ENCODE measurements around the gene ZNF184. TPM values are rescaled to one million over a fixed set of nuclear protein-coding genes. Genes with fewer than 3 reads are reported as not detected.

ZNF184 gene
- total RNA-seq (1 to 10 TPM; 4.3 to 8.6 (median 7.3) TPM), polyA plus RNA-seq (1 to 10 TPM; 2.1 to 3.1 (median 3.0) TPM)

DNA sequence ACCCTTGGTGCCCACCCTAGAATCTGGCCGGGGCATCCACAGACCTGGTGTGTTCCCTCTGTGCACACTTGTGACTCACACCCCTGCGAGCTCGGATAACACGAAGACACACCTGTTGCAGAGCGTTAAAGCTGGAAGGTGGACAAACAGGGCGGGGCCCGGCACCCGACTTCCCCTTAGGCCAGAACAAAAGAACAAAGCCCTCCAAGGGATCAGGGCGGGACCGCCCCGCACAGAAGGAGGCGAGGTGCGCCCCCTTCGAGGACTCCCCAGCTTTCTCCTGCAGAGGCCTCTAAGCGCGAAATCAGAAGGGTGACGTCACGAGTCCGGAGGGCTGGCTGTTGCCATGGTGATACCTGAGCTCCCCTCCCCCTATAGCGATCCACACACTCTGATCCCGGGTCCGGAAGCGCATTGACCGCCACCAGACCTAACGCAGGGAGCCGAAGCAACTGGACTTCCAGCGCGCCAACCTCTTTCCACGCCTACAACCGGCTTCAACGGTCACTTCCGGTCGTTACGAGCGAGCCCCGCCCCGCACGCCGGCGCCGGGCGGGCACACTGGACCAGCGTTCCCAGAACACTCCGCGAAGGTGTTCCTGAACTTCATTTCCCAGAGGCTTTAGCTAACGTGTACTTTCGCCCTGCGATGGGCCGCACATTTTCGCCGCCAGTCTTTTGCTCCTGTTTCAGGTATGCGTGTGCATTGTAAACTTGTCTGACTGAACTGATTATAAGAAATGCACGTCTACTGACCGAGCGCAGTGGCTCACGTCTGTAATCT lies at the start of gene ZNF184:
ZNF184 (minus strand) TSS at position 489 of the 784 bp plus-strand sequence. CDS start 811 bp downstream, outside the sequence.
- intact Hi-C loops (cut with DNase I) = loop anchor here (2.0 to 10.0 kb wide), 8 partner anchors 84 to 1318 kb away; partner anchors contain the start of genes HMGN4, ZNF165 and ZNF391
- H3K4me1 ChIP-seq = peaks cover 0 to 23% (median 20%) of the 10 kb centered on the region in 4 donors
- WGBS, 2 donors = 0% methylated on average over 56 of the region's 56 CpGs

DNA sequence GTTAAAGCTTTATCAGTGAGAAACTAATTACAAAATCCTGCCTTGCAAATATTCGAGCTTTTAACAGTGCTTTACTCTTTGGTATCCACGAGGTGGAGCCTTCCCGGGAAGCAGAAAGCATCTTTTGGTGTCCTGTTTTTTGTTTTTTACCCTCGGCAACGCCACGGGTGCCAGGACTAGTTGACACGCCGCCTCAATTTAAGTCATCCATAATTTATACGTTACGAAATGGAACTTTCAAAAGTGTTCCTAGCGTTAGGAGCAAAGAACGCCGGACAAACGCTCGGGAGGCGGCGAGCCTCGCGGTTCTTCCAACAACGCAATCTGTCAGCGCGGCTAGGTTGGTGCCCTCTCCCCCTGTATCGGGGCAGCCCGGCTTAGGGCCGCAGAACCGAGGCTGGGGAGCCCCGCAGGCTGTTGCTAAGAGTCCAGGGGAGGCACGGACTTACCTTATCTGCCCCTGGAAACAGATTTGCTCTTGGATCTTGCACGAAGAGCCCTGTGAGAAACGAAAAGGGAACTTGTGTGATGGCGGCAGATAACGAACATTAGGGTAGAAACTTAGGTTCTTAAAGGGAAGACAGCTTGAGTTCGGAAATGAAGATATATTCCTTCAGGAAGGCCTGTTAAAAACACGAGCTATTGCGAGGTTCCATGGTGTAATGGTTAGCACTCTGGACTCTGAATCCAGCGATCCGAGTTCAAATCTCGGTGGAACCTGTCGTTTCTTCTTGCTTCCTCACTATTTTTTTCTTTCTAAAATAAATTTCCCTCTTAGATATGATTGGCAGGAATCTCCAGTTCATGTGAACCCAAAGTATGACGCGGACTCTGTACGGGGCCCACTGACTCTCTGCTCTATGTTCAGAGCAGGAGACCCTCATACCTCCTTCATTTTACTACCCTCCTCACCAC lies 46.2 kb upstream of the ZNF184 start:
- DNase-seq = peak; percentile 88
- intact Hi-C loops (cut with DNase I) = loop anchor here (1.0 to 10.0 kb wide), 7 partner anchors 16 to 376 kb away; no protein-coding TSS in a partner anchor
- H3K4me3 ChIP-seq = peak overlapping the region; percentile 53 to 80 (median 62)
- H3K4me1 ChIP-seq = peaks cover 0 to 18% (median 10%) of the 10 kb centered on the region in 4 donors
- 1% methylated on average over 42 of the region's 42 CpGs for WGBS, 2 donors
- TF ChIP-seq, protein P1, sequence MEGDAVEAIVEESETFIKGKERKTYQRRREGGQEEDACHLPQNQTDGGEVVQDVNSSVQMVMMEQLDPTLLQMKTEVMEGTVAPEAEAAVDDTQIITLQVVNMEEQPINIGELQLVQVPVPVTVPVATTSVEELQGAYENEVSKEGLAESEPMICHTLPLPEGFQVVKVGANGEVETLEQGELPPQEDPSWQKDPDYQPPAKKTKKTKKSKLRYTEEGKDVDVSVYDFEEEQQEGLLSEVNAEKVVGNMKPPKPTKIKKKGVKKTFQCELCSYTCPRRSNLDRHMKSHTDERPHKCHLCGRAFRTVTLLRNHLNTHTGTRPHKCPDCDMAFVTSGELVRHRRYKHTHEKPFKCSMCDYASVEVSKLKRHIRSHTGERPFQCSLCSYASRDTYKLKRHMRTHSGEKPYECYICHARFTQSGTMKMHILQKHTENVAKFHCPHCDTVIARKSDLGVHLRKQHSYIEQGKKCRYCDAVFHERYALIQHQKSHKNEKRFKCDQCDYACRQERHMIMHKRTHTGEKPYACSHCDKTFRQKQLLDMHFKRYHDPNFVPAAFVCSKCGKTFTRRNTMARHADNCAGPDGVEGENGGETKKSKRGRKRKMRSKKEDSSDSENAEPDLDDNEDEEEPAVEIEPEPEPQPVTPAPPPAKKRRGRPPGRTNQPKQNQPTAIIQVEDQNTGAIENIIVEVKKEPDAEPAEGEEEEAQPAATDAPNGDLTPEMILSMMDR (IDR thresholded peaks at IDR 0.05) = peak; percentile 25 to 67 (median 62)
- peak in 2 of 4 donors; percentile 17 to 38 for TF ChIP-seq POLR2AphosphoS5 (IDR thresholded peaks at IDR 0.05)
- TF ChIP-seq EP300 (IDR thresholded peaks at IDR 0.05) = no peak
- no peak for TF ChIP-seq POLR2A (IDR thresholded peaks at IDR 0.05)
- H3K9me3 ChIP-seq = no peaks in the 10 kb centered on the region
- no peaks in the 10 kb centered on the region for H3K36me3 ChIP-seq
- peak overlapping the region; percentile 86 to 93 (median 89) for H3K27ac ChIP-seq
- H3K27me3 ChIP-seq = peaks cover 0 to 15% (median 0%) of the 10 kb centered on the region in 3 donors

More for the DNA sequence above, at the start of gene ZNF184:
- no peaks in the 10 kb centered on the region for H3K27me3 ChIP-seq
- peak; percentile 98 for DNase-seq
- H3K4me3 ChIP-seq = peak within 1 kb of the TSS; percentile 54 to 86 (median 84)
- peak within 1 kb of the TSS; percentile 89 to 92 (median 90) for H3K27ac ChIP-seq
- H3K9me3 ChIP-seq = no peaks in the 10 kb centered on the region
- TF ChIP-seq EP300 (IDR thresholded peaks at IDR 0.05) (peak in 2 of 4 donors; percentile 8 to 57), POLR2A (IDR thresholded peaks at IDR 0.05) (peak; percentile 66 to 75), POLR2AphosphoS5 (IDR thresholded peaks at IDR 0.05) (peak; percentile 85 to 95 (median 92))
- TF ChIP-seq, protein P1 (IDR thresholded peaks at IDR 0.05) = peak in 1 of 4 experiments; percentile 31
- H3K36me3 ChIP-seq = peaks cover 0 to 23% (median 2%) of the 10 kb centered on the region in 4 donors

DNA sequence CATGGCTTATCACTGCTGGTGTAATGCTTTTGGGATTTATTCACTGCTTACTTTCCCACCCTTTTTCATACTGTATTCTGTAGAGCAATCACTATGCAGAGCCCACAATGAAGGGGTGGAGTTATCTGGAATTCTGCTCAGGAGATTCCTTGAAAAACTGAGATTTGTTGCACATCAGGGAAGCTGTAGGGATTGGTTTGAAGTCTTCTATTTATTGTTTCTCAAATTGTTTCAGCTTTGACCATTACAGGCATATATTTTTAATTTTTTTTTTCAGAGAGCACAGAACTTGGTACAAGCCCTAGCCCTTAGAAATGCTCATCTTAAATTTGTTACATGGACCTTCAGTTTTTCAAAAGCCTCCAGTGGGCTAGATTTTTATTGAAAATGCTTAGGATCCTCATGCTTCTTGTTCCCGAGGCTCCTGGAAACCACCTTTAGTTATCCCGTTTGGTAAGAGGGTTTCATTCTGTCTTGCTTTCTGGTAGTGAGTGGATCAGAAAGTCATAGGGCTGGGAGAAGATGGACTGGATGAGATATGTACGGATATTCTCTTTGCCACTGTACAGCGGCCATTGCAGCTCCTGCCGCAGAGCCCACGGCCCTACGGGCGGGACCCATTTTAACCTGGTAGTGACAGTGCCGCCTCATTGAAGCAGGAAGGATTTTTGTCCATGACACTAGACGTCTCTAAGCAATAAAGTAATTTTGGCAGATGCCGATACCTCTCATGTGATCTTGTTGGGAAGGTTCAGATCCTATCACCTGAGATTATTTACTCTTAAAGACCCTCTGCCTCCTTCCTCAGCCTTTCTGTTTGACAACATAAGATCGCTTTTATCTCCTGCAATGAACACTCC lies 45.3 kb upstream of the ZNF184 start:
- no peak for DNase-seq
- intact Hi-C loops (cut with DNase I) = loop anchor here (2.0 to 10.0 kb wide), 6 partner anchors 15 to 377 kb away; no protein-coding TSS in a partner anchor

More for the DNA sequence above, 45.3 kb upstream of the ZNF184 start:
- H3K36me3 ChIP-seq = no peaks in the 10 kb centered on the region
- peaks cover 0 to 24% (median 4%) of the 10 kb centered on the region in 3 donors for H3K27me3 ChIP-seq
- no peak for TF ChIP-seq EP300 (IDR thresholded peaks at IDR 0.05)
- TF ChIP-seq, protein P1 (IDR thresholded peaks at IDR 0.05) = no peak
- TF ChIP-seq POLR2AphosphoS5 (IDR thresholded peaks at IDR 0.05) = no peak
- no peak for TF ChIP-seq POLR2A (IDR thresholded peaks at IDR 0.05)
- H3K9me3 ChIP-seq = no peaks in the 10 kb centered on the region
- H3K4me1 ChIP-seq = peaks cover 0 to 18% (median 10%) of the 10 kb centered on the region in 4 donors
- H3K4me3 ChIP-seq = peak overlapping the region; percentile 53 to 80 (median 62)
- 11 to 25% methylated on average over 12 of the region's 12 CpGs for whole genome bisulfite sequencing, 2 donors
- H3K27ac ChIP-seq = peak overlapping the region; percentile 86 to 93 (median 89)
